NOMO-1 treated with dmso at 0.1 percent for 144 hours (cell line): Measurements from ENCODE around the gene USH2A.

Experiments
- DNase-seq: peaks from one replicate; lab custom pipeline; 2025; ENCODE audit not compliant: unreplicated experiment; lab: John Stamatoyannopoulos, UW

The USH2A gene

GRCh38 chr1:215607412-215607811 is 815.8 kb downstream of the USH2A start:
- DNase-seq, result no peak

- no peak for DNase-seq
Measured at GRCh38 chr1:215606564-215607168, 816.6 kb downstream of the USH2A start.

- no peak for DNase-seq
Measured at GRCh38 chr1:215606036-215606435, 817.2 kb downstream of the USH2A start.

GRCh38 chr1:215605011-215605621 is 818.1 kb downstream of the USH2A start:
- no peak for DNase-seq

- DNase-seq, result no peak
Measured at GRCh38 chr1:215603319-215603718, 819.9 kb downstream of the USH2A start.

DNA sequence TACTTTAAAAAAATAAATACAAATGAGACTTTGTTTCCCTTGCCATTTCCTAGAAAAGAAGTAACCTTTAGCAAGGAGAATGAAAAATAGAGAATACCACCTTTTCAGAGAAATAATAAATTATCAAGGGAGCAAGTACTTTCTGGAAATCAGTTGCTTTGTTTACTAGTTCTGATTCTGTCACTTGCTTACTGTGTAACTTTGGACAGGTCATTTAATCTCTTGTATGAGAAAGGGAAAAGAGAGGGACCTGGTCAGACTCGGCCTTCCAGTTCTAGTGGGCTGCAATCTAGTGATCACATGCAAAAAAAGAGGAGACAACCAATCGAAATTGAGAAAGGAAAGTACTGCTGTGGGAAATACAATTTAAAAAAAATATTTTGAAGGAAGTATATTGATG is 822.0 kb downstream of the USH2A start:
- DNase-seq, result no peak

GRCh38 chr1:215600867-215601266 is 822.4 kb downstream of the USH2A start:
- DNase-seq, result no peak

- DNase-seq, result no peak
Measured at GRCh38 chr1:215600258-215600792, 822.9 kb downstream of the USH2A start.

GRCh38 chr1:215599418-215600074 is 823.7 kb downstream of the USH2A start:
- DNase-seq, result no peak

- no peak for DNase-seq
Measured at GRCh38 chr1:215597961-215598360, 825.3 kb downstream of the USH2A start.

DNA sequence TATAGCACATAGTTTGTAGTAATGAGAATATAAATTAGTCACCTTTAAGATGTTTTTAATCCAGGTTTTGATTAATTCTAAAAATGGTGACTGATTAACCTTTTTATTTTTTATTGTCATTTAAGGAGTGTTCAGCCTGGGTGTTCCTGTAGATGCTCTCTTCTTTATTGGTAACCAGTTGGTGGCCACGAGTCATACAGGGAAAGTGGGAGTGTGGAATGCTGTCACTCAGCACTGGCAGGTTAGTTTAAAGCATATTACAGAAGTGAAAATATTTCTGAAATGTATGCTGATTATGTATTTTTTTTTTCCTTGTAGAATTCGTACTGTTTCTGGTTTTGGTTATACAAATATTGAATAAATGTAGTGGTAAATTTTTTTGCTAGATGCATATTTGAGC is 828.0 kb downstream of the USH2A start:
- no peak for DNase-seq

GRCh38 chr1:215594640-215595039 is 828.6 kb downstream of the USH2A start:
- DNase-seq, result no peak

DNA sequence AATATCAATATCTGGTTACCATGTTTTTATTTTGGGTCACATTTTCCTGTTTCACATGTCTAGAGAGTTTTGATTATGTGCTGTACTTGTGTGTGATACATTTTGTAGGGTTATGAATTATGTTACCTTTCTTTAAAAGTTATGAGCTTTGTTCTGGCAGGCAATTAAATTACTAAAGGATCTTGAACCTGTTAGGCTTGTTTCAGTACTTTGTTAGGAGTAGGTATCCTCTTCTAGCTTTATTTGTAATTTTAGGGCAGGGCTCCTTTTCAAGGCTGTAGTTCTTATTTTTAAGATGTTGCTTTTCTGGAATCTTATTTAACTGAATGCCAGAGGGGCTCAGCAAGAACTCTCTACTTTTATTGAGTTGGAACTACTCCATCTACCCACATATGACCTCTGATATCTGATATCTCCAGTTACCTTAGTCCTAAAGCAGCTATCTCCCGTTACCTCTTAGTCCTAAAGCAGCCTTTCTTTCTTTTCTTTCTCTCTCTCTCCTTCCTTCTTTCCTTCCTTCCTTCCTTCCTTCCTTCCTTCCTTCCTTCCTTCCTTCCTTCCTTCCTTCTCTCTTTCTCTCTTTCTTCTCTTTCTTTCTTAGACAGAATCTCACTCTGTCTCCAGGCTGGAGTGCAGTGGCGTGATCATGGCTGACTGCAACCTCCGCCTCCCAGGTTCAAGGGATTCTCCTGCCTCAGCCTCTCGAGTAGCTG is 832.3 kb downstream of the USH2A start:
- no peak for DNase-seq

DNA sequence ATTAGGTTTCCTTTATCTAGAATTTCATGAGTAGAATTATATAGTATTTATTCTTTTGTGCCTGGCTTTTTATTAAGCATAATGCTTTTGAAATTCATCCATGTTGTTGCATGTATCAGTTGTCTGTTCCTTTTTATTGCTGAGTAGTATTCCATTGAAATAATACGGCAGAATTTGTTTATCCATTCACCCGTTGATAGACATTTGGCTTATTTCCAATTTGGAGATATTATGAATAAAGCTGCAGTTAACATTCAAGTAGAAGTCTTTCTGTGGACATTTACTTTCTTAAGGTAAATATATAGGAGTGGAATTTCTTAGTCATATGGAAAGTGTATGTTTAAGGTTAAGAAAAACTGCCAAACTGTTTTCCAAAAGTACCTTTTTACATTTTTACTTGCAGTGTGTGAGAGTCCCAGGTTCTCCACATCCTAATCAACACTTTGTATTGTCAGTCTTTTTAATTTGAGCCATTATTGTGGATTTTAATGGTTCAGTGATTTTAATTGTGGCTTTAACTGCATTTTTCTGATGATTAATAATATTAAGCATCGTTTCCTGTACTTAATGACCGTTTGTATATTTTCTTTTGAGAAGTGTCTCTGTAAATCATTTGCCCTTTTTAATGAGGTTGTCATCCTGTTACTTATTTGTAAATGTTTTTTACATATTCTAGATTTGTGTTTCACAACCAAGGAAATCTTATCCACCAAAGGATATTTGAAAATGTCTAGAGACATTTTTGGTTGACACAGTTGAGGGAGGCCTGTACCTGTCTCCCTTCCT is 833.4 kb downstream of the USH2A start:
- no peak for DNase-seq

- no peak for DNase-seq
Measured at GRCh38 chr1:215584389-215584788, 838.9 kb downstream of the USH2A start.

DNA sequence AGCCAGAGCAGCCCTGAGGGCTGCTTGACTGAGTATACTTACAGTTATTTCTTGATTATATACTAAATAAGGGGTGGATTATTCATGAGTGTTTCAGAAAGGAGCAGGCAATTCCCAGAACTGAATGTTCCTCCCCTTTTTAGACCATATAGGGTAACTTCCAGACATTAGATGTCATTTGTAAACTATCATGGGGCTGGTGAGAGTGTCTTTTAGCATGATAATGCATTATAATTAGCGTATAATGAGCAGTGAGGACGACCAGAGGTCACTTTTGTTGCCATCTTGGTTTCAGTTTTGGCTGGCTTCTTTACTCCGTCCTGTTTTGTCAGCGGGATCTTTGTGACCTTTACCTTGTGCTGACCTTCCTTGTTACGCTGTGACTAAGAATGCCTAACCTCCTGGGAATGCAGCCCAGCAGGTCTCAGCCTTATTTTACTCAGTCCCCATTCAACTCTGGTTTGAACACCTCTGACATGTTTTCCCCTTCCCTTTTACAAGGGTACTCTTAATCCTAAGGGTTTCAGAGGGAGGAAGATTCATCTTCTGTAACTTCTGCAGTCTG is 840.0 kb downstream of the USH2A start:
- no peak for DNase-seq

DNA sequence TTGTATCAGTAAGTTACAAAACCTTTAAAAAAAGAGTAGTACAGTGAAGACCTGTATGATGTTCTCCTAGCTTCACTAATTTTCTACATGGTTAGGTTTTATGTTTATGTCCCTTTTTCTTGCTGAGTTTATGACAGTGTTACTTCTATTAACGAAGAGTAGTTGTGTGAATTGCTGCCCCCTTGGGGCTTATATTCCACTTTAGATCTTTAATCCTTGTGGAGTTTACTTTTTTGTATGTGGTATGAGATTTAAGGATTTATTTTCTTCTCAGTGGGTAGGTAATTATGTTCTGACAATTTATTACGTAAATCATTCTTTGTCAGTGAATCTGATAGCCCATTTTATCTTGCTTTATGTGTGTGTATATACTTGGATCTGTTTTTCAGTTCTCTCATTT is 841.4 kb downstream of the USH2A start:
- DNase-seq, result no peak
